DMS79 (cell line): ENCODE results near the gene CHCHD3.
"Not testable (repeated sequence)": the region's sequence is repeated elsewhere in the genome, so short reads cannot be mapped to it uniquely, and the experiment has no call there.

Experiments
- DNase-seq: peaks from one replicate; lab custom pipeline; 2025; lab: John Stamatoyannopoulos, UW

Gene CHCHD3

DNA sequence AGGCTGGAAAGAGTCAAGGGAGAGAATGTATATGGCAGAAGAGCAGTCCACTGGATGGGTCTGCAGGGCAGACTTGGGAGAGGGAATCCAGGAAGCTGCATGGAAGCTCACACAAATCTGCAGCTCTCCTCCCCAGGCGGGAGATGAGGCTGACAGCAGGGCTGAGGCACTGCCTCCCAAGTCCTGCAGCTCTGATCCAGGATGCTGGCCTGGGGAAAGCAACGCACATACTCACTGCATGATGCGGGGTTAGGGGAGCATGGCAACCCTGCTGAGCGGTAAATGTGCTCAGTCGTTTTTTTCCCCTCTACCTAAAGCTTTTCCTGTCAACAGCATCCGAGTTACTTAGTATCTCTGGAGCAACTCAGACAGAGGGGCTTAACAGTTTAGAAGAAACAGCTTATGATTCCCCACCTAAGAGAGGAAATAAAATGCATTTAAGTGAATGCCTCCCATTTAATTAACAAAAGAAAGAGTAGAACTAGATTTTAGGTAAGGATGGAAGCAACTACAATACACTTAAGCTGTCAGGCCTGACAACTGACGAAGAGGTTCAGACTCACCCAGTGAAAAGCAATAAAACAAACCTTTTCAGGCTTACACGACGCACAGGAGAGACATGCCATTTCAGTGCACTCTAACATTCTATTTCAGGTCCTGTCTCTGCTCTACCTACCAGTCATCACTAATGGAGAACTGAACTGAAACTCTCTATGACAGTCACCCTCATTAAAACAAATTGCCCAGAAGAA, 37.0 kb downstream of the CHCHD3 start:
- DNase-seq = no peak

DNA sequence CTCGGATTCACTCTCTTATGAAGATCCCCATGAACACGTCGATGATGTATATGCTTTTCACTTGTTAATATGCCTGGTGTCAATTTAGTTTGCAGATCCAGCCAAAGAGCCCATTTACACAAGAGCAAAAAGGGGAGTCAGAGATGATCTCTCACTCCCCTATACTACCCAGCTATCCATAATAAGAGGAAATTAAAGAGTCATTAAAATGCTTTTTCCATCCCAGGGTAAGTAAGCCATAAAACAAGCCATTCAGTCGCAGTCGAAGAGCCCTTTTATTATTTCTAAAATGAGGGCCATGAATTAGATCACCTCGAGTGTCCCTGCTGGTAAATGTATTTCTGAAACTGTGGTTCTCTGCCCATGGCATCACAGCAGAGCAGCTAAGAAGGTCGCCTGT, 41.2 kb downstream of the CHCHD3 start:
- no peak for DNase-seq

DNA sequence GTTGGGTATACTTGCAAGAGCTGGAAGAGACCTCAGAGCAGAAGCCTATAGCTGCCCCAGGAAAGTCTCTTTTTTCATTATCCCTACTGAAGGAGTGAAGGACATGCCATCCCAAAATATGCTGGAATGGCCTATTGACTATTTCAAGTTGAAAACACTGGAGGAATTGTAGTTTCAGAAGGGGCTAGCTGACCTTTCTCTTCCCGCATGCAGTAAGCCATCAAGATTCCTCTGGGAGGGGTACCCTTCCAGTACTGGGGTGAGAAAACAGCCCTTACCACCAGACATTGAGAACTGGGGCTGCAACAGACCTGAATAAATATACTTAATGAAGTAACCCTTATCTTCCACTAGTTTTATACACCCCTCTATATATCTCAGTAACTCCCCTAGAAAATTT, 41.7 kb downstream of the CHCHD3 start:
- no peak for DNase-seq

DNA sequence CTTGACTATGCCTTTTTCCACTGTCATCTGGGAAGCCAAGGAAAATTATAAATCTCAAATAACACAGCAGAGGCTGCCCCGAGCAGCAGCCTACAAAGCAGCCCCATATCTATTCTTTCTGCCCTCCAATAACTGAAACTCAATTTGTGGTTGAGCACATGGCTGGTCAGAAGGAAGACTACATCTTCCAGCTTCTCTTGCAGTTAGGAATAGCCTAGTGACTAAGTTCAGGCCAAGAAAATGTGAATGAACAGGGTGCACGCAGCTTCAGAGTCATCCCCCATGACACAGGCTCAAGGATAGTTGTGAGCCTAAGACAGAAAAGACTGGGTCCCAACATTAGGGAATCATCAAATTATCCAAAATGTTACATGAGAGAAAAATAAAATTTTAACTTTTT, 42.3 kb downstream of the CHCHD3 start:
- DNase-seq = no peak

DNA sequence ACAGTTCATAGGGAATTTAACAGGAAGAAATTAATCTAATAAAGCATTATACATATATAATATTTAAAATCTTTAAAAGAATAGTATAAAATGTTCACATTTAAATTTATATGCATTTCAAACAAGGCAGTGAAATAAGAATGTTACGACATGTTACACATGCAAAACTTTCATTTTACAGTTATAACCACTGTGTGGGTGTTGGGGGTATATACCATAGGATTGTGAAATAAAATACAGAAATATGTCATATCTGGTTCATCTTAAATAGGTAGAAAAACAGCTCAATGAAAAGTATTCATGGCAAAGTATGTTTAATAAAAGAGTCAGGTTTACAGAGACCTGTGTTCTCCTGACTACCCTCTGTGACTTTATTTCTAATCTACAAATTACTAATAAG, 45.6 kb downstream of the CHCHD3 start:
- DNase-seq = no peak

DNA sequence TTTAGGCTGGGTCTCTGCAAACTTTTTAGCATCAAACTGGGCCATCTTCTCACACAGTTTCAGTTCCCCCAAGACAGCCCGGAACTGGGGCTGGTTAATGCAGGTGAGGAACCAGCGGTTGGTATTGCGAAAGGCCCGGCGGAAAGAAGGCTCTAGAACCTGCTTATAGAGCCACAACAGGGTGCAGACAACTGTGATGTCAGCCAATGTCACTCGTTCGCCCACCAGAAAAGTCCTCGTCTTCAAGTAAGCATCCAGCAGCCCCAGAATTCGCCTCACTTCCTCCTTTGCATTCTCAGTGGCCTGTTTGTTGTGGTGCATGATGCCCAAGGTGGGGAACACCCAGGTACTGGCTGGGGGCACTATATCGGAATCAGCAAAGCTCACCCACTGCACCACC, 46.6 kb downstream of the CHCHD3 start:
- DNase-seq = not testable (repeated sequence)

DNA sequence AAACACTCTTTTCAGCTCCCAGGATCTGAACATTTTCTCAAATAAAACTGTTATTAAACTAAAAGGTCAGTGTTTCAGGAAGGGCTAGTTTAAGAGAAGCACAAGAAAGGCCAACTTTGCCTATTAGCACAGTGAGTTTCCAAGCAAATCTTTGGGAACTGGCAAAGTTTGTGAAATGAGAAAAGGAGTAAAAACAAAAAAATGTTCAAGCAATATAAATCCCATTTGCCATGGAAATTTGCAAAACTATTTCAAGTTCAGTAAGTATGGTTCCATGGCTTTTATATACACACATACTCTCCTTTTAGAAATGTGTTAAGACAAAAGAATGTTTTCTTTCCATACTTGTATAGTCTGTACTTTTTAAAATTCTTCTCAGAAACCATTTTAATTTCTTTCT, 51.5 kb downstream of the CHCHD3 start:
- DNase-seq = no peak

DNA sequence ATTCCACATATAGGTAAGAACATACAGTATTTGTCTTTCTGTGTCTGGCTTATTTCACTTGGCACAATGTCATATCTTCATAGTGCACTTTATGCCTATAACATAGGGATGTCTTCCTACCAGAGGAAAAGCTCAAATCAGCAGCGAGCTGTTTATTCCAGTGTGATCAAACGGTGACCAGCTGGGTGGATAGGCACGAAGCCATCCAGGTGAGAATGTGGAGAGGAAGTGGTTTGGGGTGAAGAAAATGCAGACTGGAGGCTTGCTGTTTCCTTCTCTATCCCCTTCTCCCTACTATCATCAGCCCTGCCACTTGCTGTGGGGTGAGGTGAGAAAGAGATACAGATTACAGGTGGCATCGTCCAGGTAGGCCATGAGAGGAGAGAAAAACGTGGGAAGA, 52.4 kb downstream of the CHCHD3 start:
- no peak for DNase-seq

DNA sequence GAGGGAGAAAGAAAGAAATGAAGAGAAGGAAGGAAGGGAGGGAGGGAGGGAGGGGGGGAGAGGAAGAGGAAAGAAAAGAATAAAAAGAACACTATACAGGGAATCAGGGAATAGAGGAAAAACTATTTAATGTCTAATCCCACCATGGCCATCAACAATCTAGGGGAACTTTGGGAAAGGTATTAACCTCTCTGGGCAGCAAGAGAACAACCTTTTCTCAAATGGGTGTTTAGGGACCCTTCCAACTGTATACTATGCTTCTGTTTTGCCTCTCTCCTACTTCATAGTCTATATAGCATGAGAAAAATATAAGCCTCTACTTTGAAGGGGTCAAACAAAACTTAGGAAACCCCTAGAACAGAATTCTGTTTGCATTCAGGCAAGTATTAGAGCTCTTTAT, 54.5 kb downstream of the CHCHD3 start:
- DNase-seq = no peak

DNA sequence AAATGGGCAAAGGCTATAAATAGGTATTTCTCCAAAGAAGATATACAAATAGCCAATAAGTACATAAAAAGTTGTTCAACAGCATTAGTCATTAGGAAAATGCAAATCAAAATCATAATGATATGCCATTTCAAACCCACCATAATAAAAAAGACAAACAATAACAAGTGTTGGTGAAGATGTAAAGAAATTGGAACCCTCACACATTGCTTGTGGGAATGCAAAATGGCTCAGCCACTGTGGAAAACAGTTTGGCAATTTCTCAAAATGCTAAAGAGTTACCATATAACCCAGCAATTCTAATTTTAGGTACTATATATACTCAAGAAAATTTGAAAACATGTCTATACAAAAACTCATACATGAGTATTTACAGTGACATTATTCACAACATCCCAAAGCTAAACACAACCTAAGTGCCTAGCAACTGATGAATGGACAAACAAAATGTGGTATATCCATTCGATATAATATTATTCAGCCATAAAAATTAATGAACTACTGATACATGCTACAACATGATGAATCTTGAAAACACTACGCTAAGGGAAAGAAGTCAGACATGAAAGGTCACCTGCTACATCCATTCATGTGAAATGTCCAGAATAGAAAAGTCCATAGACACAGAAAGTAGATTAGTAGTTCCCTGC, 55.6 kb downstream of the CHCHD3 start:
- DNase-seq = no peak

DNA sequence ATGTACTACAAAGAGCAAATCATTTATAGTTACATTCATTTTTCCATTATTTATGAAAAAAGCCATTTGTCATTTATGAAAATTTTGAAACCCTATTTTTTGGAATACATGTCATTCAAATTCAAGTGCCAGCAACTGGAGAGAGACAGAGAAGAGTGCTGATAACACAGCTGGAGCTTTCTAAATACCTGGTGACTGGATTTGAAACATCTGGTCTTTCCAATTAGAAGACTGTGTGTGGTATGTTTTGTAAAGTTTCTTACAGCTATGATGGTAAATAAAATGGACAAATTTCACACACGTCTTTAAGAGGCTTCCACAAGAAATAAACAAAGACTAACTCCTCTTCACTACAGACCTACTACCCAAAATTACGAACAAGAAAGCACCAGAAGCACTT, 56.8 kb downstream of the CHCHD3 start:
- DNase-seq = no peak

DNA sequence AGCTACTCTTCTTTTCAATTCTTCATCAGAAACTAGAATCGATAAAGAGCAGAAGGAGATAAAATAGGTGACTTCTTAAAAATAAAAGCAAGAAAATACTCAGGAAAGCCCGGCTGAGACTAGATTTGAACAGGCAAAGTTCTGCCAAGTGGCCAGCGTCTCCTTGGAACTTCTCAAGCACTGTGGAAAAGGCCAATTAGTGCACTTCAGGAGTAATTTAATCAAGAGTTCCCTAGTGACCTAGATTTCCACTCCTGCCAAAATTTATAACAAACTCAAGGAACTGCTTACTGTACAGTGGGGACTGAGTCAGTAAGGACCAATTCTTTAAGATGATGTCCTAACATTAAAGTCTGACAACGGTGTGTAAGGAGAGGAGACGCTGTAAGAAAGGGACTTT, 57.3 kb downstream of the CHCHD3 start:
- peak; percentile 77 for DNase-seq

DNA sequence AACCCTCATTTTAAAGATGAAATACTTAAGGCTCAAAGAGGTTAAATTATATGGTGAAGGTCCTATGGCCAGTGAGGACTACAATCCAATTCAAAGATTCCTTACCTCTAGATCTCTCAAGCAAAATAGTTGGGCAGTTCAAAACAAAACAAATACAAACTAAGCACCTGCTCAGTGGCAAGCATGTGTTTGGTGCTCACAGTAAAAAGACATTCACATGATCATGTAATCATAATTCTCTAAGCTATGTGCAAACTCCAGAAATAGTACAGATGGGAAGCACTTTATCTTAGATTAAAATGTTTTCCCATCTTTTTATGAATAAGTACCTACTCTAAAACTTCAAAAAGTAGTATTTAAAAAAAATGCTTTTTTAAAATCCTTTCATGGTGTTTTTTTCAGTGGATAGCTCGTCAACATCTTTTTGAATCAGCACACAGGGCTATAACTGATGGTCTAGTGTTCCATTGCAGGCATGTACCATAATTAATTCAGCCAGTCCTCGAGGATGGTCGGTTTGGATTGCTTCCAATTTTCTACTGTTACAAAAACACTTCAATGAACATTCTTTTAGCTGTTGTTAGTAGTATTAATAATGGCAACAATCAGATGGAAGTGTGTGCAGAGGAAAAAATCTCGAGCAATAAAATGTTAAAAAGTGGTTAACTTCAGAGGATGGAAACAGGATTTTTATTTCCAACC, 58.4 kb downstream of the CHCHD3 start:
- DNase-seq = peak; percentile 74

DNA sequence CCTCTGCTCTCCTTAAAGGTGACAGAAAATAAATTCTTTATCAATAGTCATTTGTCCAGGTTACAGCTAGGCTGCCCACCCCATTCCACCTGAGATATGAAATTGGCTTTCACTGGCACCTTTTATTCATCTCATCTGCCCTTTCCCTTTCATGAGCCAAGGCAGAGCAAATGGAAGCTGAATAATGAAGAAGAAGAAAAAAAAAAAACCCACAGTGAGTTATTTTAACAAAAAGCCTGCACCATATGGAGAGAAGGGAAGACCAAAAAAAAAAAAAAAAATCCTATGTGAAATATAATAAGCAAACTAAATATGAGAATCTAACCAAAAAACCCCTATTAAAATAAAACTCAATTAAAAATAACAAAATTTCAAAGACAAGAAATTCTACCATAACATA, 59.2 kb downstream of the CHCHD3 start:
- DNase-seq = no peak

DNA sequence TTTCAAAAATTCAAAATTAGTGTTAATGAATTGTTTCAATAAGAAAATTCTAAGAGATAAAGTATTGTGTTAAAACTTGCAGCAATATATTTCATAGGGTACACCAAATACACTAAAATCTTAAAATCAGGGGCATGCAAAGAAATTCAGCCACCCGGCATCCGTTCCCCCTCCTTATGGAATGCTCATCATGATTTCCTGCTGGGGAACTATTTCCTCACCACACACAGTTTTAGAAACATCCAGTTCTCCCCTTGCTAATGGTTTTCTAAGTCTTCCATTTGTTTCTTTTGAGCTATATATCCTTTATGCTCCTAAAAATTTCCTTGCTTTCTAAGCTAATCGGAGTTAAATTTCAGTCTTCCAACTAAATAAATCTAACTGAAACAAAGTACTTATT, 60.7 kb downstream of the CHCHD3 start:
- no peak for DNase-seq

DNA sequence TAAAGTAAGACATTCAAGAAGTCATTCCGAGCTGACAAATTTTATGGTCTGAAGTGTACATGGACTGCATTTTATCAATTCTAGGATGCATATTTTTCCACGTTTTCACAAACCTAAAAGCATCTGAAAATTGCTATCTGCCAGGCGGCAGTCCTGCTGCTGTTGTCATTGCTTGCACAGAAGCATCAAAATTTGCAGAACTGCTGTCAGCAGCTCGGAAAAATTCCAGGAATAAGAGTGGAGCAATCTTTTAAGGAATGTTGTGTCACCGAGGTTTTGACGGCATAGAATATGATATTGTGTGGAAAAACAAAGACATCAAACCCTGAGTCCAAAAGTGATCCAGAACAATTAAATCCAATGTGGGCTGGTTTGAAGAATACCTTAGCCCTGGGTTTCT, 61.4 kb downstream of the CHCHD3 start:
- no peak for DNase-seq

DNA sequence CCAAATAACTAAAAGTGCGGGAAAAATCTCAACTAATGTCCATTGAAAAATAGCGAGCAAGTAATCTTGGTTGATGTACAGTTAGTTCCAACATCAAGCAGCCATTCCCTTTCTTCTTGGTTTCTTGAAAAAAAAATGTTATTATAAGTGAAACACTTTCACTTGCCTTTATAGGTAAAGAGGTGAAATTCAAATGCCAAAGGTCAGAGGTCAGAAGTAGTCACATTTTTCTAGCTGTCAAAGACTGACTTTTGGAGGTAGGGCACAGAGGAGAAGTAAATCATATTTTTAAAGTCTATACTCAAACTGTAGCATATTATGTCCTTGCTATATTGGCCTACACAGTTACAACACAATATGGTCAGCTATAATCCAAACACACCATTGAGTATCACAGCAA, 62.3 kb downstream of the CHCHD3 start:
- DNase-seq = no peak

DNA sequence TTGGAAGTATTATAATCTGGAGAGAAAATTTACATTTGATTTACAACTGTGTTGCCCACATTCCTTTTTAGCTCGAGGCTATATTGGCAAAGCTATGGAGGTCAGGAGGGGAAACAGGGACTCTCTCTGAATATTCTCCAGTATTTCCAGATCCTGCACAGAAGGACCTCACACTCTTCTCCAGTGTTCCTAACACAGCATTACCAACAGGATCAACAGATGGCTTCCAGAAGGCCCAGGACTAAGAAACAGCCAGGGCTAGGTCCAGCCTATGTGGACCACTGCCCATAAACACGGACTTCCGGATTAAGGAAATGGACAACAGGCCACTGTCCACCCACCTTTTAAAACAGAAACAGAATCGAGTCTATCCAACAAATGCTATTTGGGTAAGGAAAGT, 65.3 kb downstream of the CHCHD3 start:
- DNase-seq = no peak

DNA sequence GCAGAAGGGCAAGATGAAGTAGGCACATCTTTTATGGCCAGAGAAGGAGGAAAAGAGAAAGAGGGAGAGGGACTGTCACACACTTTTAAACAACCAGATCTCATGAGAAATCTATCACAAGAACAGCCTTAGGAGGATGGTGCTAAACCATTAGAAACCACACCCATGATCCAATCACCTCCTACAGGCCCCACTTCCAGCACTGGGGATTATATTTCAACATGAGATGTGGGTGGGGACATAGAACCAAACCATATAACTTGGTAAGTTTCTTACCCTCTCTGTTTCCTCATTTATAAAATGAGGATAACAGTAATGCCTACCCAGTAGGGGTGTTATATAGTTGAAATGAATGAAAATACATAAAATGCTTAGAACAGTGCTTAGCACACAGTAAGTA, 66.0 kb downstream of the CHCHD3 start:
- DNase-seq = no peak

DNA sequence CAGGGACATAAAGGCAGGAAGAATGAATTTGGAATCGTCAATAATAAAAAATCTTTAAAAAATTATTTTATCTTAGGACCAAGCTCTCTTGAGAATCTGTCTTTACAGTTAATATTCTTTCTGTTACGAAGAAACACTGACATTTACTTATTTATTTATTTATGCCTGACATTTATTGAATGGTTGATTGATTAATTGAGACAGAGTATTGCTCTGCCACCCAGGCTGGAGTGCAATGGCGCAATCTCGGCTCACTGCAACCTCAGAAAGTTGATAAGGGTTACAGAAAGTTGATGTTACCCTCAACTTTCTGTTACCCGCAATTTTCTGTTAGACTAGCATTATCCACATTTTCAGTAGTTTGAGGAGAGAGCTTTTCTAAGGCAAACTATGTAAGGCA, 70.1 kb downstream of the CHCHD3 start:
- DNase-seq = no peak

DNA sequence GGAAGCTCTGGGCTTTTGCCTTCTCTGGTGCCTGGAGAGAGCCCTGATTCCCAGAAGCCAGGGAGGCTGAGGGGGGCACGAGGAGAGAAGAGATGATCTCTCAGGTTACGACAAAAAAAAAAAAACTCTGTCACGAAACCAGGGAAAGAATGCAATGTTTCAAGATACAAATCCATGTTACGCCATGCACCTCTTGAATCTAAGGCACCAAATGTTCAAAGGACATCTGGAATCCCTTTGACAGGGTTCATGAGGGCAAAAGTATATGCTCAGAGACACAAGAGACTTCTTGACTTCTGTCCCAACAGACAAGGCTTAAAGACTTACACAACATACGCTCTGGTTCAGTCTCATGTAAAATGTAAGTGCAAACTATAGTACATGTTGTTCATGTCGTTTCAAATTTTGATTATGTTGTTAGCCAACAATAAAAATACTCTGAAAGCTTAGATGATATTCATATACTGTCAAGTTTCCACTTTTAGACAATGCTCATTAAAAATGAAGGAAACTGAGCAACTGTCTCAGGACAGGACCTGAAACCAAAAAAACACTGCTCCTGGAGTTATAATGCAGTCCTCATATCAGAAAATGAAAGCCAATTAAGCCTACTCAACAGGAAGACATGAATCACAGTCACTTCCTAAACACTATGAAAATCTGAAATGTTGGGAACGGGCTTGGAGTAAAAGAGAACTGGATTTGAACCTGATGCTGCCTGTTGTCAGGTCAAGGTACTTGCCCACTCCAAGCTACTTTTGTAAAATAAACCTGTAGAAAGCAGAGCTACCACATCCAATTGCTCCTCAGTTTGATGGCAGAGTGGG, 72.3 kb downstream of the CHCHD3 start:
- DNase-seq = no peak

DNA sequence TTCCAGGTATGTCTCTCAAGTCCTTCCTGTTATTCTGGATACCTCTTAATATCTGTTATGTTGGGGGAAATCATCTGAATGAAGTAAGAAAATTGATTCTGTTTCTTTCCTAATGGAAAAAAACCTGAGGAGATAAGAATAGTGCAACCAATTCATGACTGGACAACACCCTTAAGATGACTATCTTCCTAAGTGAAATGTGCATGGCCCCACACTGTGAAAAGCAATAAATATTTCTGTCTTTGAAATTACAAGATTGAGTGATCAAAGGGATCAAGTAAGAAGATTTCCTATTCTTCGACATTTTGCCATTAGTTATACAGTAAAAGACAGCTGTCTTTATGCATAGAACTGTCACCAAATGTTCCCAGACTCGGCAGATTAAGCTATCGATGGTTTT, 73.9 kb downstream of the CHCHD3 start:
- DNase-seq = no peak
